Measurements from ENCODE around the gene TMPRSS9.
"Not testable (repeated sequence)": the region's sequence is repeated elsewhere in the genome, so short reads cannot be mapped to it uniquely, and the experiment has no call there.

The TMPRSS9 gene

GRCh38 chr19:2395293-2395829 is 35.3 kb downstream of the TMPRSS9 start:
- not testable (repeated sequence) for DNase-seq

GRCh38 chr19:2397173-2397572 is 37.1 kb downstream of the TMPRSS9 start:
- not testable (repeated sequence) for DNase-seq

GRCh38 chr19:2398735-2399305 is 38.8 kb downstream of the TMPRSS9 start:
- DNase-seq = no peak

- no peak for DNase-seq
These were observed 39.5 kb downstream of the TMPRSS9 start for GRCh38 chr19:2399582-2399981.

GRCh38 chr19:2408247-2408646 is 48.2 kb downstream of the TMPRSS9 start:
- DNase-seq = no peak

- no peak for DNase-seq
These were observed 49.4 kb downstream of the TMPRSS9 start for GRCh38 chr19:2409352-2409912.

GRCh38 chr19:2410023-2410422 is 50.0 kb downstream of the TMPRSS9 start:
- DNase-seq = no peak

GRCh38 chr19:2411709-2412108 is 51.6 kb downstream of the TMPRSS9 start:
- no peak for DNase-seq

GRCh38 chr19:2412449-2412848 is 52.4 kb downstream of the TMPRSS9 start:
- no peak for DNase-seq

- DNase-seq = no peak
These were observed 53.1 kb downstream of the TMPRSS9 start for GRCh38 chr19:2413159-2413558.

- DNase-seq = no peak
These were observed 53.6 kb downstream of the TMPRSS9 start for GRCh38 chr19:2413629-2414028.

GRCh38 chr19:2415281-2415972 is 55.4 kb downstream of the TMPRSS9 start:
- DNase-seq = no peak

GRCh38 chr19:2415973-2416319 is 55.9 kb downstream of the TMPRSS9 start:
- DNase-seq = no peak

GRCh38 chr19:2416321-2417097 is 56.4 kb downstream of the TMPRSS9 start:
- no peak for DNase-seq

- DNase-seq = not testable (repeated sequence)
These were observed 57.4 kb downstream of the TMPRSS9 start for GRCh38 chr19:2417436-2417835.

GRCh38 chr19:2417881-2418406 is 57.9 kb downstream of the TMPRSS9 start:
- no peak for DNase-seq

GRCh38 chr19:2419754-2420153 is 59.7 kb downstream of the TMPRSS9 start:
- no peak for DNase-seq

- no peak for DNase-seq
These were observed 60.4 kb downstream of the TMPRSS9 start for GRCh38 chr19:2420490-2420889.

- no peak for DNase-seq
These were observed 61.7 kb downstream of the TMPRSS9 start for GRCh38 chr19:2421581-2422306.

- no peak for DNase-seq
These were observed 63.2 kb downstream of the TMPRSS9 start for GRCh38 chr19:2423071-2423914.

GRCh38 chr19:2423915-2424685 is 64.0 kb downstream of the TMPRSS9 start:
- DNase-seq = no peak
